KMS-11 (cell line): ENCODE measurements around the gene SCFD2.

Experiments
- H2AFZ ChIP-seq: fragments of 200-600 bp; sonication (generic); 2 replicates; pipeline ENCODE4 v1.6.1; 2016; ENCODE audit warnings: antibody characterized with exemption, mixed run types, low read depth
- H3K27ac ChIP-seq: fragments of 200-600 bp; sonication (generic); 2 replicates; pipeline ENCODE4 v1.6.1; 2016; ENCODE audit warnings: mild to moderate bottlenecking, mixed run types
- H3K27me3 ChIP-seq: fragments of 200-600 bp; sonication (generic); 2 replicates; pipeline ENCODE4 v1.6.1; 2017; ENCODE audit warnings: mild to moderate bottlenecking, low read depth, mixed run types, moderate library complexity; ENCODE audit not compliant: insufficient read depth
- H3K36me3 ChIP-seq: fragments of 200-600 bp; sonication (generic); 2 replicates; pipeline ENCODE4 v1.6.1; 2017; ENCODE audit warnings: mild to moderate bottlenecking, mixed run types; ENCODE audit not compliant: insufficient read depth
- H3K4me1 ChIP-seq: fragments of 200-600 bp; sonication (generic); 2 replicates; pipeline ENCODE4 v1.6.1; 2016; ENCODE audit warnings: mild to moderate bottlenecking, low read depth, mixed run types; ENCODE audit not compliant: poor library complexity, severe bottlenecking
- H3K4me2 ChIP-seq: fragments of 200-600 bp; sonication (generic); 2 replicates; pipeline ENCODE4 v1.7.0; 2016; ENCODE audit warnings: mild to moderate bottlenecking, mixed run types
- H3K4me3 ChIP-seq: fragments of 200-600 bp; sonication (generic); IDR thresholded peaks from 2 replicates; pipeline ENCODE4 v1.6.1; 2017; ENCODE audit warnings: low read depth, low read length, mixed read lengths; ENCODE audit not compliant: insufficient read depth
- H3K79me2 ChIP-seq: fragments of 200-600 bp; sonication (generic); 2 replicates; pipeline ENCODE4 v1.6.1; 2016; ENCODE audit warnings: low read depth, mixed run types; ENCODE audit not compliant: insufficient read depth
- H3K9ac ChIP-seq: fragments of 200-600 bp; sonication (generic); 2 replicates; pipeline ENCODE4 v1.6.1; 2016; ENCODE audit warnings: mild to moderate bottlenecking, mixed run types
- H4K20me1 ChIP-seq: fragments of 200-600 bp; sonication (generic); 2 replicates; pipeline ENCODE4 v1.6.1; 2016; ENCODE audit warnings: mild to moderate bottlenecking, mixed run types; ENCODE audit not compliant: insufficient read depth
- TF ChIP-seq, protein P1 (sequence below): fragments of 200-600 bp; sonication (generic); conservative IDR thresholded peaks from 2 replicates; pipeline ENCODE4 v1.6.1; 2017; ENCODE audit warnings: low read depth, mild to moderate bottlenecking, antibody characterized with exemption, low read length, moderate library complexity, mixed read lengths

SCFD2 gene

DNA sequence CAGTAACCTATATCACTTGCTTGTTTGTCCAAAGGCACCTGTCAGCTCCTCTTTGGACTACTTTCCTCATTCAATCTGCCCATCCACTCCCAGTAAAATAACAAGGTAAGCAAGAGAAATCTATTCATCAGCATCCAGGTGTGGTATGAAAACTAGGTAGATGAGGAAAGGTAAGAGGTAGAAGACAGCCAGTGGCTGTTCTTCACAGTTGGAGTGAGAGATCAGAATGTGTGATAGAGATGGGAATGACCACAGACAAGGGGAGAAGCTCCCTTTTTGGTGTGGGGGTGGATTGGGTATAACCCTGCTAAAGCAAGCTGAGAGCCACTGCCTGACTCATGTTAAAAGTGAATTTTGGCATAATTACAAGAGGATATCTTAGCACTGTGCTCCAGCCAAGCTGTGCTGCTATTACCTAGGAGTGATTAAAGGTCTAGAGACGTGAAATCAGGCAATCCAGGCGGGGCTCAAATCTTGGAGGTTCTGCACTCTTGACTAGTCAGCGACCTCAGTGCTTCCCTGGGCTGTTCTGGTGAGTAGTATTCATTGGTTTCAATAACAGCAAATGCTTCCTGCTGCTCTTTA lies 531.8 kb downstream of the SCFD2 start:
- no peaks in the 10 kb centered on the region for H3K36me3 ChIP-seq
- H3K9ac ChIP-seq = no peak overlapping the region
- no peak overlapping the region for H3K4me3 ChIP-seq
- no peaks in the 10 kb centered on the region for H3K79me2 ChIP-seq
- no peak overlapping the region for H3K4me2 ChIP-seq
- H2AFZ ChIP-seq = no peak overlapping the region
- no peak overlapping the region for H3K27ac ChIP-seq
- H3K27me3 ChIP-seq = no peaks in the 10 kb centered on the region
- no peaks in the 10 kb centered on the region for H4K20me1 ChIP-seq
- TF ChIP-seq, protein P1, sequence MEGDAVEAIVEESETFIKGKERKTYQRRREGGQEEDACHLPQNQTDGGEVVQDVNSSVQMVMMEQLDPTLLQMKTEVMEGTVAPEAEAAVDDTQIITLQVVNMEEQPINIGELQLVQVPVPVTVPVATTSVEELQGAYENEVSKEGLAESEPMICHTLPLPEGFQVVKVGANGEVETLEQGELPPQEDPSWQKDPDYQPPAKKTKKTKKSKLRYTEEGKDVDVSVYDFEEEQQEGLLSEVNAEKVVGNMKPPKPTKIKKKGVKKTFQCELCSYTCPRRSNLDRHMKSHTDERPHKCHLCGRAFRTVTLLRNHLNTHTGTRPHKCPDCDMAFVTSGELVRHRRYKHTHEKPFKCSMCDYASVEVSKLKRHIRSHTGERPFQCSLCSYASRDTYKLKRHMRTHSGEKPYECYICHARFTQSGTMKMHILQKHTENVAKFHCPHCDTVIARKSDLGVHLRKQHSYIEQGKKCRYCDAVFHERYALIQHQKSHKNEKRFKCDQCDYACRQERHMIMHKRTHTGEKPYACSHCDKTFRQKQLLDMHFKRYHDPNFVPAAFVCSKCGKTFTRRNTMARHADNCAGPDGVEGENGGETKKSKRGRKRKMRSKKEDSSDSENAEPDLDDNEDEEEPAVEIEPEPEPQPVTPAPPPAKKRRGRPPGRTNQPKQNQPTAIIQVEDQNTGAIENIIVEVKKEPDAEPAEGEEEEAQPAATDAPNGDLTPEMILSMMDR = no peak
- no peaks in the 10 kb centered on the region for H3K4me1 ChIP-seq

GRCh38 chr4:52825460-52826090 lies 540.3 kb downstream of the SCFD2 start:
- H3K4me2 ChIP-seq = no peak overlapping the region
- no peaks in the 10 kb centered on the region for H3K36me3 ChIP-seq
- no peak overlapping the region for H2AFZ ChIP-seq
- no peaks in the 10 kb centered on the region for H3K79me2 ChIP-seq
- no peak overlapping the region for H3K9ac ChIP-seq
- H3K27ac ChIP-seq = no peak overlapping the region
- TF ChIP-seq, protein P1 = no peak
- no peaks in the 10 kb centered on the region for H4K20me1 ChIP-seq
- no peak overlapping the region for H3K4me3 ChIP-seq
- no peaks in the 10 kb centered on the region for H3K27me3 ChIP-seq
- no peaks in the 10 kb centered on the region for H3K4me1 ChIP-seq

DNA sequence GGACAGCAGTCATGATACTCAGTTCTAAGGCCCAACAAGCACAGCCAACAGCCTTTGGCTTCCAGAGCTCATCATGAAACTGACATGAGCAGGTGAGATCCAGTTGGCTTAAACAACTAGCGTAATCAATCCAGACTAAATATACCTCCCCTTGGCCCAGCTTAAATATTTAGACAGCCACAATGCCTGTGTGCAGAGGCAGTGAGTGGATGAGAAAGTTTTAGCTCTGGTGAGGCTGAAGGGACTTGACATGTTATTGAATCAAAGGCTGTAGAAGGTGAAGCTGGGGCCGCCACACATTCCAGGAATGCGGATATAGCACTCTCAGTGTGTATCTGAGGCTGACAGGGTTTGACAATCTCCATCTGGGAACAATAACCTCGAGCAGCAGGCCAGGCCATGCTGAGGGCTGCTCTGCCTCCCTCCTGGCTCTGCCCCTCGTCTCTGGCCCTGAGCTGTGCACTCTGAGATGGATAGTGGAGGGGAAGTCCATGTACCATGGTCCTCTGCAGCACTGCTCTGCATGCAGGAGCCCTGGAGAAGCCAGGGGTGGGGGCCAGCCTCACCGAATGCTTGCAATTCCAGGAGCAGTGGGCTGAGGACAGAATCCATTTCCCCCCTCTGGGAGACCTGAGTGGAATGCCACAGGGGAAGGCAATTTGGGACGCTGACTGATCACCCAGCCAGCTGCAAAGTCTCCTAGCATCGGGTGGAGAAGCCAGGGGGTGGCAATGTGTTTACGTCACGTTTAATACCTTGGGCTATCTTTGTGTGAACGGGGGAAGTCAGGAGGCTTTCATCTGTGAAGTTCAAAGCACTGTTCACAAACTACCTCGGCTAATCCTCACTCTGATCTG lies 541.0 kb downstream of the SCFD2 start:
- no peaks in the 10 kb centered on the region for H3K79me2 ChIP-seq
- H3K9ac ChIP-seq = no peak overlapping the region
- H2AFZ ChIP-seq = no peak overlapping the region
- no peak overlapping the region for H3K27ac ChIP-seq
- H3K36me3 ChIP-seq = no peaks in the 10 kb centered on the region
- H3K27me3 ChIP-seq = no peaks in the 10 kb centered on the region
- H4K20me1 ChIP-seq = no peaks in the 10 kb centered on the region
- TF ChIP-seq, protein P1 = no peak
- no peaks in the 10 kb centered on the region for H3K4me1 ChIP-seq
- no peak overlapping the region for H3K4me3 ChIP-seq
- H3K4me2 ChIP-seq = no peak overlapping the region

DNA sequence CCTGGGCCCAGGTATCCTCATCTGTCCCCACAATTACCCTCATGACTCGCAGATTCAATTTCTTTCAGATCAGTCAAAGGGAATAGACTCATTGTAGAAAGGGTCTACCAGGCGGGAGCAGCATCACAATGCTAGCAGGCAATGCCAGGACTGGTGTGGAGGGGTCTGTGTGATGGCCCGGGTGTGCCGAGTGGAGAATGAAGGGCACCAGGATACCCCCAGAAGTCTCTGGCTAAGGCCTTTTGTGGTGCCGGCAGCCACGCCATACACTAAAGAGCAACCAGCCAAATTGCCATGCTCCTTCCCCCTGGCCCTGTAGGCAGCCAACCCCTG lies 541.6 kb downstream of the SCFD2 start:
- no peaks in the 10 kb centered on the region for H4K20me1 ChIP-seq
- no peak overlapping the region for H3K27ac ChIP-seq
- H3K4me2 ChIP-seq = no peak overlapping the region
- H2AFZ ChIP-seq = no peak overlapping the region
- no peak overlapping the region for H3K9ac ChIP-seq
- H3K4me3 ChIP-seq = no peak overlapping the region
- H3K36me3 ChIP-seq = no peaks in the 10 kb centered on the region
- H3K27me3 ChIP-seq = no peaks in the 10 kb centered on the region
- no peaks in the 10 kb centered on the region for H3K4me1 ChIP-seq
- no peaks in the 10 kb centered on the region for H3K79me2 ChIP-seq
- TF ChIP-seq, protein P1 = no peak
